ENCODE measurements around the gene ZDHHC7.

GRCh38 chr16:85029981-85030401, 18.7 kb upstream of the ZDHHC7 start:
- TF ChIP-seq, protein P1, sequence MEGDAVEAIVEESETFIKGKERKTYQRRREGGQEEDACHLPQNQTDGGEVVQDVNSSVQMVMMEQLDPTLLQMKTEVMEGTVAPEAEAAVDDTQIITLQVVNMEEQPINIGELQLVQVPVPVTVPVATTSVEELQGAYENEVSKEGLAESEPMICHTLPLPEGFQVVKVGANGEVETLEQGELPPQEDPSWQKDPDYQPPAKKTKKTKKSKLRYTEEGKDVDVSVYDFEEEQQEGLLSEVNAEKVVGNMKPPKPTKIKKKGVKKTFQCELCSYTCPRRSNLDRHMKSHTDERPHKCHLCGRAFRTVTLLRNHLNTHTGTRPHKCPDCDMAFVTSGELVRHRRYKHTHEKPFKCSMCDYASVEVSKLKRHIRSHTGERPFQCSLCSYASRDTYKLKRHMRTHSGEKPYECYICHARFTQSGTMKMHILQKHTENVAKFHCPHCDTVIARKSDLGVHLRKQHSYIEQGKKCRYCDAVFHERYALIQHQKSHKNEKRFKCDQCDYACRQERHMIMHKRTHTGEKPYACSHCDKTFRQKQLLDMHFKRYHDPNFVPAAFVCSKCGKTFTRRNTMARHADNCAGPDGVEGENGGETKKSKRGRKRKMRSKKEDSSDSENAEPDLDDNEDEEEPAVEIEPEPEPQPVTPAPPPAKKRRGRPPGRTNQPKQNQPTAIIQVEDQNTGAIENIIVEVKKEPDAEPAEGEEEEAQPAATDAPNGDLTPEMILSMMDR (IDR thresholded peaks at IDR 0.05): no peak
- no peak for TF ChIP-seq POLR2A (IDR thresholded peaks at IDR 0.05)

Data from heart left ventricle (tissue), 13 donors.